CD14-positive monocyte (primary cell): Measurements from ENCODE around the gene CCT3. TPM values are rescaled to one million over a fixed set of nuclear protein-coding genes. Genes with fewer than 3 reads are reported as not detected.
"Not testable (repeated sequence)": the region's sequence is repeated elsewhere in the genome, so short reads cannot be mapped to it uniquely, and the experiment has no call there.

Experiments
- DNase-seq, 3 donors: peaks; one replicate each; pipeline ENCODE4 v3.0.0-alpha.2; 2011 to 2022
- H2AFZ ChIP-seq: 2 replicates; pipeline ENCODE4 v1.6.0; 2012; ENCODE audit warnings: mild to moderate bottlenecking, low read depth, low read length, inconsistent platforms; ENCODE audit not compliant: insufficient read depth, poor library complexity, severe bottlenecking
- H3K27ac ChIP-seq, 2 donors: 1 replicate in 1 of 2; 2 replicates in 1 of 2; pipeline ENCODE4 v1.5.1; 2012 to 2013; ENCODE audit warnings: low read length in 2 of 2, control low read depth in 1 of 2, inconsistent platforms in 1 of 2, low read depth in 1 of 2, mild to moderate bottlenecking in 1 of 2
- H3K27me3 ChIP-seq, 2 donors: one replicate each; pipeline versions ENCODE4 v1.6.0 to v1.6.1; 2011 to 2013; ENCODE audit warnings: low read length in 2 of 2; ENCODE audit not compliant: control insufficient read depth in 2 of 2, insufficient read depth in 2 of 2
- H3K36me3 ChIP-seq, 2 donors: replicated peaks in 1 of 2; 1 replicate in 1 of 2; 2 replicates in 1 of 2; pipeline versions ENCODE4 v1.5.1 to v1.6.1; 2012 to 2013; ENCODE audit warnings: low read length in 2 of 2, control low read depth in 1 of 2, inconsistent platforms in 1 of 2, mild to moderate bottlenecking in 1 of 2; ENCODE audit not compliant: insufficient read depth in 2 of 2, control insufficient read depth in 1 of 2
- H3K4me1 ChIP-seq, 2 donors: 1 replicate in 1 of 2; 2 replicates in 1 of 2; pipeline versions ENCODE4 v1.5.1 to v1.6.1; 2012 to 2013; ENCODE audit warnings: low read length in 2 of 2, control low read depth in 1 of 2, inconsistent platforms in 1 of 2, mild to moderate bottlenecking in 1 of 2, moderate library complexity in 1 of 2; ENCODE audit not compliant: insufficient read depth in 2 of 2, control insufficient read depth in 1 of 2
- H3K4me2 ChIP-seq: replicated peaks from 2 replicates; pipeline ENCODE3; 2012; ENCODE audit warnings: low read length, moderate library complexity, mild to moderate bottlenecking; ENCODE audit not compliant: poor library complexity, severe bottlenecking; ENCODE audit errors: extremely low read depth
- H3K4me3 ChIP-seq, 3 experiments: fragments of 200-600 bp in 1 of 3; sonication (generic) in 1 of 3; replicated peaks in 1 of 3; 1 replicate in 2 of 3; 2 replicates in 1 of 3; pipeline ENCODE4 v1.5.1; 2011 to 2013; ENCODE audit warnings: low read length in 3 of 3, mild to moderate bottlenecking in 3 of 3, control low read depth in 2 of 3, low read depth in 2 of 3, inconsistent platforms in 1 of 3, moderate library complexity in 1 of 3
- H3K79me2 ChIP-seq: 2 replicates; pipeline ENCODE4 v1.6.0; 2012; ENCODE audit warnings: mild to moderate bottlenecking, control low read depth, inconsistent platforms, low read length, moderate library complexity; ENCODE audit not compliant: insufficient read depth
- H3K9ac ChIP-seq: 2 replicates; pipeline ENCODE4 v1.6.0; 2017; ENCODE audit warnings: low read length, mild to moderate bottlenecking; ENCODE audit not compliant: insufficient read depth, poor library complexity, severe bottlenecking
- H3K9me3 ChIP-seq, 2 donors: replicated peaks in 1 of 2; 1 replicate in 1 of 2; 2 replicates in 1 of 2; pipeline versions ENCODE4 v1.5.1 to v1.6.1; 2012 to 2013; ENCODE audit warnings: low read length in 2 of 2, control low read depth in 1 of 2; ENCODE audit not compliant: control insufficient read depth in 1 of 2, insufficient read depth in 1 of 2
- H4K20me1 ChIP-seq: 2 replicates; pipeline ENCODE4 v1.6.0; 2012; ENCODE audit warnings: mild to moderate bottlenecking, low read length, control low read depth, moderate library complexity; ENCODE audit not compliant: insufficient read depth
- H3K27ac Mint-ChIP-seq, 7 donors: one replicate each; pipeline ENCODE4 v1.8.0; 2020; ENCODE audit warnings: mild to moderate bottlenecking in 7 of 7, mixed read lengths in 7 of 7, moderate library complexity in 6 of 7, inconsistent platforms in 2 of 7
- H3K27me3 Mint-ChIP-seq, 3 donors: one replicate each; pipeline ENCODE4 v1.8.0; 2021 to 2022; ENCODE audit warnings: low read depth in 3 of 3, mild to moderate bottlenecking in 3 of 3, mixed read lengths in 3 of 3, moderate library complexity in 3 of 3, inconsistent platforms in 1 of 3
- H3K36me3 Mint-ChIP-seq, 2 donors: one replicate each; pipeline ENCODE4 v1.8.0; 2020; ENCODE audit warnings: mixed read lengths in 2 of 2, inconsistent platforms in 1 of 2, mild to moderate bottlenecking in 1 of 2
- H3K4me1 Mint-ChIP-seq: one replicate; pipeline ENCODE4 v1.8.0; 2020; ENCODE audit warnings: mild to moderate bottlenecking, mixed read lengths
- H3K4me3 Mint-ChIP-seq, 2 donors: one replicate each; pipeline ENCODE4 v1.8.0; 2020; ENCODE audit warnings: mild to moderate bottlenecking in 2 of 2, mixed read lengths in 2 of 2, moderate library complexity in 1 of 2
- H3K9me3 Mint-ChIP-seq, 7 donors: one replicate each; pipeline ENCODE4 v1.8.0; 2020 to 2022; ENCODE audit warnings: mixed read lengths in 7 of 7, mild to moderate bottlenecking in 6 of 7, moderate library complexity in 6 of 7, inconsistent platforms in 2 of 7
- WGBS: methylation state at CpG from one replicate; pipeline ENCODE4 v1.1.5; 2013; ENCODE audit warnings: missing lambda C conversion rate; ENCODE audit not compliant: insufficient coverage; 5-methylcytosine and 5-hydroxymethylcytosine counted together
- intact Hi-C, 2 donors: fragments of 100-400 bp; cut with micrococcal nuclease; formaldehyde crosslinking; loops; one replicate each; pipeline versions ENCODE4 v1.15.0 to v1.15.1; 2023
- polyA plus RNA-seq, 3 donors: library from polyadenylated mRNA; depleted of rRNA in 1 of 3; unstranded in 2 of 3; stranded (reverse) in 1 of 3; fragments of 300-500 nt in 2 of 3; fragments of >200 nt in 1 of 3; fragmentation: Illumina TruSeq in 2 of 3; gene quantifications; 1 replicate in 2 of 3; 2 replicates in 1 of 3; pipeline ENCODE4 v1.2.3, GENCODE V29; 2012 to 2021
- TF ChIP-seq, protein P1 (sequence below): fragments of 200-600 bp; IDR thresholded peaks from one replicate; pipeline ENCODE4 v1.8.0; 2022; ENCODE audit warnings: antibody characterized with exemption, mild to moderate bottlenecking

CCT3 gene
- polyA plus RNA-seq, 3 donors = 65.3 to 97.3 (median 94.8) TPM

DNA sequence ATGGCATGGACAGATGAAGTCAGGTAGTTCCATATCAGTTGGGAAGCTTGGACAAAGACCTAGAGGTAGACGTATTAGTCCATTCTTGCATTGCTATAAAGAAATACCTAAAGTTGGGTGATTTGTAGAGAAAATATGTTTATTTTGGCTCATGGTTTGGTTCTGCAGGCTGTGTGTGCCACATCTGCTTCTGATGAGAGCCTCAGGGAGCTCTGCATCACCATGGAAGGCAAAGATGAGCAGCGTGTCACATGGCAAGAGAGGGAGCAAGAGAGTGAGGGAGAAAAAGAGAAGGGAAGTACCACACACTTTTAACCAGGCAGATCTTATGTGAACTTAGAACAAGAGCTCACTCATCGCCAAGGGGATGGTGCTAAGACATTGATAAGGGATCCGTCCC is 9.2 kb upstream of the CCT3 start:
- WGBS = 100% methylated on average over 1 of the region's 4 CpGs

DNA sequence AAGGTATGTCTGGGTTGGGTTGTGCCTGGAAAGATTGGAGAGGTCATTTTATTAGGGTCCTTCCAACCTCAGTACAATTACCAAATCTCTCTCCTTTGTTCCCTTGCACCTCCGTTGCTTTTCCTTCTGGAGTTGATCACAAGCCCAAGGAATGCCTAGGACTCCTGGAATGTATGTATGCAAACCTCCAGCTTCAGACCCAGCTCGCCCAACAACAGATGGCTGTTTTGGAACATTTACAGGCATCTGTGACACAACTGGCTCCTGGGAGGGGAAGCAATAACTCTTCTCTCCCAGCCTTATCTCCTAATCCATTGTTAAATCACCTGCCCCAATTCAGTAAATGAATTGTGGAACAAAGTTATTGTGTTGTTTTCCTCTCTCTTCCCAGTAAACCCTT is 8.5 kb upstream of the CCT3 start:
- WGBS = no CpG with 5 or more reads among the region's 2 CpGs

More for the DNA sequence above, 9.2 kb upstream of the CCT3 start:
- Mint-ChIP-seq H3K4me1 (no peaks in the 10 kb centered on the region), H3K27ac (no peak overlapping the region), H3K9me3 (no peaks in the 10 kb centered on the region), H3K27me3 (peaks cover 11 to 25% (median 14%) of the 10 kb centered on the region in 3 donors), H3K36me3 (no peaks in the 10 kb centered on the region), H3K4me3 (no peak overlapping the region)
- Histone ChIP-seq H3K9me3 (no peaks in the 10 kb centered on the region), H2AFZ (no peak overlapping the region), H3K36me3 (no peaks in the 10 kb centered on the region), H4K20me1 (no peaks in the 10 kb centered on the region), H3K27ac (no peak overlapping the region), H3K27me3 (peaks cover 8% of the 10 kb centered on the region in 2 donors), H3K79me2 (no peaks in the 10 kb centered on the region), H3K4me2 (no peak overlapping the region), H3K9ac (no peak overlapping the region), H3K4me3 (no peak overlapping the region), H3K4me1 (no peaks in the 10 kb centered on the region)
- intact Hi-C loops = no loop called here
- TF ChIP-seq, protein P1, sequence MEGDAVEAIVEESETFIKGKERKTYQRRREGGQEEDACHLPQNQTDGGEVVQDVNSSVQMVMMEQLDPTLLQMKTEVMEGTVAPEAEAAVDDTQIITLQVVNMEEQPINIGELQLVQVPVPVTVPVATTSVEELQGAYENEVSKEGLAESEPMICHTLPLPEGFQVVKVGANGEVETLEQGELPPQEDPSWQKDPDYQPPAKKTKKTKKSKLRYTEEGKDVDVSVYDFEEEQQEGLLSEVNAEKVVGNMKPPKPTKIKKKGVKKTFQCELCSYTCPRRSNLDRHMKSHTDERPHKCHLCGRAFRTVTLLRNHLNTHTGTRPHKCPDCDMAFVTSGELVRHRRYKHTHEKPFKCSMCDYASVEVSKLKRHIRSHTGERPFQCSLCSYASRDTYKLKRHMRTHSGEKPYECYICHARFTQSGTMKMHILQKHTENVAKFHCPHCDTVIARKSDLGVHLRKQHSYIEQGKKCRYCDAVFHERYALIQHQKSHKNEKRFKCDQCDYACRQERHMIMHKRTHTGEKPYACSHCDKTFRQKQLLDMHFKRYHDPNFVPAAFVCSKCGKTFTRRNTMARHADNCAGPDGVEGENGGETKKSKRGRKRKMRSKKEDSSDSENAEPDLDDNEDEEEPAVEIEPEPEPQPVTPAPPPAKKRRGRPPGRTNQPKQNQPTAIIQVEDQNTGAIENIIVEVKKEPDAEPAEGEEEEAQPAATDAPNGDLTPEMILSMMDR = no peak
- no peak for DNase-seq

DNA sequence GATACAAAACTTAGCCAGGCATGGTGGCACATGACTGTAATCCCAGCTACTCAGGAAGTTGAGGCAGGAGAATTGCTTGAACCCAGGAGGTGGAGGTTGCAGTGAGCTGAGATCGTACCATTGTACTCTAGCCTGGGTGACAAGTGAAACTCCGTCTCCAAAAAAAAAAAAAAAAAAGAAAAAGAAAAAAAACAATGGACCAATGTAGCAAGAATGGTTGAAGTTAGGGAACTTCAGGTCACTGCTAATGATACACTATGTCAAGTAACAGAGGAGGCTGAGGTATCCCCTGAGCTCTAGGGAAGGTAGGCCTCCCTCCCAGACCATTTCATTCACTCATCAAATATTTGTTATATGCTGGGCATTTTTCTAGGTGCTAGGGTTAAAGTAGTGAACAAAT is 7.9 kb upstream of the CCT3 start:
- WGBS = no CpG with 5 or more reads among the region's 2 CpGs
- H3K27ac ChIP-seq, H2AFZ ChIP-seq, H3K79me2 ChIP-seq, H3K9ac ChIP-seq, DNase-seq, intact Hi-C loops, H3K27me3 ChIP-seq, H3K36me3 Mint-ChIP-seq, H3K36me3 ChIP-seq, H4K20me1 ChIP-seq, H3K27ac Mint-ChIP-seq, H3K4me3 Mint-ChIP-seq, H3K9me3 Mint-ChIP-seq, H3K4me2 ChIP-seq, H3K4me1 Mint-ChIP-seq, H3K4me1 ChIP-seq, H3K9me3 ChIP-seq, H3K4me3 ChIP-seq: not testable (repeated sequence)
- H3K27me3 Mint-ChIP-seq = peaks cover 11 to 23% (median 14%) of the 10 kb centered on the region in 3 donors

More for the DNA sequence above, 8.5 kb upstream of the CCT3 start:
- no peaks in the 10 kb centered on the region for H3K4me1 Mint-ChIP-seq
- H3K9me3 Mint-ChIP-seq = no peaks in the 10 kb centered on the region
- Histone ChIP-seq H3K4me1 (no peaks in the 10 kb centered on the region), H3K4me3 (no peak overlapping the region), H3K79me2 (no peaks in the 10 kb centered on the region), H3K9ac (no peak overlapping the region), H3K27ac (no peak overlapping the region), H3K9me3 (no peaks in the 10 kb centered on the region), H3K36me3 (no peaks in the 10 kb centered on the region), H3K4me2 (no peak overlapping the region), H3K27me3 (peaks cover 8% of the 10 kb centered on the region in 2 donors), H2AFZ (no peak overlapping the region), H4K20me1 (no peaks in the 10 kb centered on the region)
- no peak overlapping the region for H3K27ac Mint-ChIP-seq
- TF ChIP-seq, protein P1 = no peak
- no peak for DNase-seq
- no peak overlapping the region for H3K4me3 Mint-ChIP-seq
- no peaks in the 10 kb centered on the region for H3K36me3 Mint-ChIP-seq
- intact Hi-C loops = no loop called here
- peaks cover 11 to 24% (median 14%) of the 10 kb centered on the region in 3 donors for H3K27me3 Mint-ChIP-seq
